HG03066 (cell line): Measurements from ENCODE around the gene CMIP.

ENCODE experiments used
- ATAC-seq: cut with Tn5 transposase; IDR thresholded peaks from one replicate; pipeline ENCODE4 v1.9.1; 2021; ENCODE audit warnings: low read depth; ENCODE audit not compliant: unreplicated experiment

The CMIP gene

GRCh38 chr16:81705261-81705660, 260.7 kb downstream of the CMIP start:
- ATAC-seq, result no peak

DNA sequence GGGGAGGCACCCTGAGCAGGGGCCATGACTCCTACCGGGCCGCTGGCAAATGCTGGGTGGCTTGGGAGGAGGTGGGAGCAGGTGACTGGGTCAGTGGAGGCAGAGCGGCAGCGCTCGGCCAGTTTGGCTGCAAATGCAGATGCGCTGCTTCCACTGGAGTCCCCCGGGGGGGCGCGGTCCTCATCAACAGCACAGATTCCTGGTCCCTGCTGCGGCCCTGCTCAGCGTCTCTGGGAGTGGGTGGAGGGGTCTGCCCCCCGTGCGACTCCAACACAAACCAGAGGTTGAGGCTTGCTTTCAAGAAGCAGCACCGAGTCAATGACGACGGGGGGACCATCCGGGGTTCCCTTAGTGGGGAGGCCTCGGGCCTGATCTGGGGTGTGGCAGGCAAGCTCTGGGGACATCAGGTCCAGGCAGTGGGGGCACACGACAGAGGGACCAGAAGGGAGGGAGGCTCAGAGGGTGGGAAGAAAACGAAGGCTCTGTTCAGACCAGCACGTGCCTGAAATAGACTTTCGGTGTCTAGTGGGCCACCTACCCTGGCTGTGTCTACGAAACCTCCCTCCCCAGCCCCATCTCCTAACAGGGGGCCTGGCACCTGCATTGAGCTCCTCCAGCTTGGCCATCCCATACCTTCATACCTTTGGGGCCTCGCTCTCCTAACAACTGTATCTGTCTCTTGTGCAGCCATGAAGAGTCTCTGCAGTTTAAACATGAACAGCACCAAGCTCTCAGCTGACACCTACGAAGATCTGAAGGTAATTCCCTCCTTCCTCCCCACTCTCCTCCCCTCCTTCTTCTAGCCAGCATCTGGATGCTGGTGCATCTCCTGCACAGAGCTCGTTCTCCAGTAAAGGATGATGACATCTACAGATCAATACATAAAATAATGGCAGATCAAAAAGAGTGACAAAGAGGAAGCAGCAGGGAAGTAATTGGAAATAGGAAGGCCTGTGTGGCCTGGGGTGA, 262.0 kb downstream of the CMIP start:
- ATAC-seq, result no peak

GRCh38 chr16:81707411-81708265, 263.0 kb downstream of the CMIP start:
- ATAC-seq, result no peak

- ATAC-seq, result no peak
These were observed 263.8 kb downstream of the CMIP start for GRCh38 chr16:81708266-81709015.

DNA sequence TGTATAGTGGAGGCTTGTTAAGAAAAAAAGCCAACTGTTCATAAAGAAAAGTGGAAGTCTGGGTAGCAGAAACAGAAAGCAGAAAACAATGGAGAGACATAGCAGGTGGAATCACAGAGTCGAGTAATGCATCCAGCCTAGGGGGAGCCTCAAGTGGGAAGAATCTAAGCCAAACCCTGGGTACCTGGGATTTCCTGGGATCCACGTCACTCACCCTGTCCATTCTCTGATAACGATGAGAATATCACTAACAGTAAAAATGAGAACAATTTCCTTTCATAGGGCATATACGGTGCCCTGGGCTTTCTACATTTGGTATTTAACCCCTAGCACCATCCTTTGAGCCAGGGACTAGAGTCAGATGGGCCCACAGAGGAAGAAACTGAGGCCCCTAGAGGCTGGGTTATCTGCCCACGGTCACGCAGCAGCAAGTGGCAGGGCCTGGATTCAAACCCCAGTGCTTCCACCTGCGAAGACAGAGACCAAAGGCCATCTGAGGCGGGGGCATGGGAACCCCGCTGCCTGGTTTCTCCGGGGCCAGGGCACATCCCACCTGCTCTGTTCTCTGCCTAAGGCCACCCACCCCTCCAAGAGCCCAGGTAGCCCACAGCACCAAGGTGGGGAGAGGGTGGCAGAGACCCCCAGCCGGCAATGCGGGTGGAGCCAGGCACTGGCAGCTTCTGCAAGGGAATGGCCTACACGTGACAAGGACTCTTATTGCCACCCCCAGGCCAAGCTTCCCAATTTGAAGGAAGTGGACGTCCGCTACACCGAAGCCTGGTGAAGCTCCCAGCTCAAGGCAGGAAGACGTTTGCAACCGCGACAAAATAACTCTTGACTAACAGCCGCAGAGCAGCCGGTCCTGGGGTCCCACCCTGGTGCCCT, 264.6 kb downstream of the CMIP start:
- ATAC-seq, result no peak

GRCh38 chr16:81710044-81710443, 265.4 kb downstream of the CMIP start:
- no peak for ATAC-seq

GRCh38 chr16:81710596-81710995, 266.0 kb downstream of the CMIP start:
- ATAC-seq, result no peak

- ATAC-seq, result no peak
These were observed 267.2 kb downstream of the CMIP start for GRCh38 chr16:81711657-81712319.

- ATAC-seq, result no peak
These were observed 268.1 kb downstream of the CMIP start for GRCh38 chr16:81712681-81713080.

DNA sequence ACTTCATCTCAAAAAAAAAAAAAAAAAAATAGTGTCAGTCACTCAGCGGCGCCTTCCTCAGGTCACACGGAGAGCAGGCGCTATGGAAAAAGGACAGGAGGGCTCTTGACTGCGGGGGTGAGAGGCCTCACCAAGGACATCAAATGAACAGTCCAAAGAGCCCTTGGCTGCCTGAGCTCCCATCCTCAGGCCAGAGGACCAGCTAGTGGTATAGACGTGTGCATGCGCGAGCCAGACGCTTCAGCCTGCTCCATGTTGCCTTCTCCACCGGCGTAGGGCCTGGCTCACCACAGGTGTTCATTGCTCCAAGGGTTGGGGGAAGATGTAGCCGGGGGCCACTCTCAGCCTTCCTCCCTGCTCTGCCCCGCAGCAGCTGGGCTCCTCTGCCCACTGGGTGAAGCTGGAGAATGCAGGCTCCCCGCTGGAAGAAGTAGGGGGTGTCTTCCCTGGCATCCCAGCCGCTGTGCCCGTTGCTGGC, 268.7 kb downstream of the CMIP start:
- no peak for ATAC-seq

GRCh38 chr16:81713796-81714195, 269.2 kb downstream of the CMIP start:
- ATAC-seq, result no peak

- ATAC-seq, result no peak
These were observed 270.0 kb downstream of the CMIP start for GRCh38 chr16:81714583-81714982.

GRCh38 chr16:81715358-81716196, 271.0 kb downstream of the CMIP start:
- ATAC-seq, result peak; percentile 47

DNA sequence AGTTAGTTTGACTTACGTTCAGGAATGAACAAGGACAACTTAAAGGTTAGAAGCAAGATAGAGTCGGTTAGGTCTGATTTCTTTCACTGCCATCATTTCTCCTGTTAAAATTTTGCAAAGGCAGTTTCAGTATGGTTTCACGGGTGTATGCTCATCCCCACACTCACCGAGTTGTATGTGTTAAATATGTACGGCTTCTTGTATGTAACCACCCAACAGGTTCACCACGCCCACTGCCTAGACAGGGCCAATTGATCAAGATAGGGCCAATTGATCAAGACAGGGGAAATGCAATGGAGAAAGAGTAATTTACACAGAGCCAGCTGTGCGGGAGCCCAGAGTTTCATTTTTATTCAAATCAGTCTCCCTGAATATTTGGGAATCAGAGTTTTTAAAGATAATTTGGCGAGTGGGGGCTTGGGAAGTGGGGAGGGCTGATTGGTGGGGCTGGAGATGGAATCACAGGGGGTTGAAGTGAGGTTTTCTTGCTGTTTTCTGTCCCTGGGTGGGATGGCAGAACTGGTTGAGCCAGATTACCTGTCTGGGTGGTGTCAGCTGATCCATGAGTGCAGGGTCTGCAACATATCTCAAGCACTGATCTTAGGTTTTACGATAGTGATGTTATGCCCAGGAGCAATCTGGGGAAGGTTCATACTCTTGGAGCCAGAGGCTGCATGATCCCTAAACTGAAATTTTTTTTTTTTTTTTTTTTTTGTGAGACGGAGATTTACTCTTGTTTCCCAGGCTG, 272.0 kb downstream of the CMIP start:
- peak; percentile 77 for ATAC-seq

DNA sequence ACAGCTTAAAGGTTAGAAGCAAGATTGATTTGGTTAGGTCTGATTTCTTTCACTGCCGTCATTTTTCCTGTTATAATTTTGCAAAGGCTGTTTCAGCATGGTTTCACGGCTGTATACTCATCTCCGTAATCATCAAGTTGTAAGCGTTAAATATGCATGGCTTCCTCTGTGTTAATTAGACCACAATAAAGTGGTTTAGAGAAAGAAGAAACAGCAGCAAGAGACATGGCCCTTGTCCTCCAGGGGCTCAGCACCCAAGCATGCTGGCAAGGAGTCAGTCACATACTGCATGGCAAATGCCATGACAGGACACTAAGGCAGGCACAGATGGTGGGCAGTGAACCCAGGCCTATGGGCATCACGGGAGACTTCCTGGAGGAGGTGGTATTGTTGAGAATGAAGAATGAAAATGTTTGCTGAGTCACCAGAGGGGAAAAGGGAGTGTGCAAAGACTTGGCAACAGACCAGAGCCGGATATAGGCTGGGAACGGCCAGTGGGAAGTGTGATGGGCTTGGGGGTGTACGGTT, 273.1 kb downstream of the CMIP start:
- ATAC-seq, result no peak

DNA sequence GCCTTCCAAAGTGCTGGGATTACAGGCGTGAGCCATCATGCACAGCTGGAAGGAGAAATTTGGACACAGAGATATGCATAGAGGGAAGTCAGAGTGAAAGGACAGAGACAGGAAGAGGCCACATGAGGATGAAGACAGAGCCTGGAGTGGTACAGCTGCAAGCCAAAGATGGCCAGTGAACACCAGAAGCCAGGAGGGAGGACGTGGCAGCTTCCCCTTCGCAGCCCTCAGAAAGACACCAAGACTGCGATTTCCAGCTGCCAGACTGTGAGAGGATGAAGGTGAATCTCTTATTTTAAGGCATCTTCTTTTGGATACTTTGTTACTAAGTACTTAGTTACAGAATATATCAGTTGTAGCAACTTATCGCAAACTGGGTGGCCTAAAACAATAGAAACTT, 274.0 kb downstream of the CMIP start:
- no peak for ATAC-seq

DNA sequence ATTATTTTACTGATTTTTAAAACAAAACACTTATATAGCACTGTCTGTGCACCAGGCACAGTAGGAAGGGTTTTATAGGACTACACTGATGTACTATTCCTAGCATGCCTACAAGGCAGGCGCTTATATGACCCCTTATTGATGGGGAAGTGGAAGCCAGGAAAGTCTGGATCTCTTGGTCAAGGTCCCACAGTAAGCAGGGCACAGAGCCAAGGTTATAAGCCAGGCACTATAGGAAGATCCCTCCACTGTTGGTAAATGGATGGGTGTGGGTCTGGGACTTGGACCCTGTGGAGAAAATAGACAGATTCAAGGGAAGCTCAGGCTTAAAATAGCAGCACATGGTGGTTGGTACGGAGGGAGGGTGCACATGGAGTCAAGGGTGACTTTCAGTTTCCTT, 275.4 kb downstream of the CMIP start:
- ATAC-seq, result no peak
